ENCODE data around the gene MEGF11.

The MEGF11 gene

DNA sequence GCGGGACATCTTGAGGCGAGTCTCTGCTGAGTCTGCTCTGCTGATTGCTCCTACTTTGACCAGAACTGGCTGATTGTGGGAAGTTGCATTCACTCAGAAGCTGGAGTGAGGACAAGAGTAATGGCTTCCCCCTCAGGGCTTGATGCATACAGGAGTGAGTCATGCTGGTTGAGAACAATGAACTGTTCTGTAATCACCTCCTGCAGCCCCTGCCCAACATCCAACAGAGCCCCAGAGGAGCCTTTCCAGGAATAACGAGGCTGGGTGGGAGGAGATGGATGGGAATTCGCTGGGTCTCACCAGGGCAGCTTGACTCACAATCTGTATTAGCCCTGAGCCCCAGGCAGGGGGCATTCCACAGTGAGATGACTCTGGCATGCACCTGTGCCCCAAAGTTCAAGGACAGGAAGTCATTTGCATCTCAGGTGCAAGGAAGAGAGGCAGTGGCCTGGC, 299.2 kb downstream of the MEGF11 start (continued):
- TF ChIP-seq YY2 (tag by site-specific recombination; IDR thresholded peaks at IDR 0.05) (no peak), SCRT2 (tag by site-specific recombination; IDR thresholded peaks at IDR 0.05) (no peak), BCL11A (tag by site-specific recombination; IDR thresholded peaks at IDR 0.05; ENCODE audit: low read depth) (no peak), GLIS2 (tag by site-specific recombination; IDR thresholded peaks at IDR 0.05) (no peak), GLIS1 (tag by site-specific recombination; IDR thresholded peaks at IDR 0.05) (peak; percentile 73), ZNF239 (tag by site-specific recombination; IDR thresholded peaks at IDR 0.05) (no peak), ZNF473 (tag by site-specific recombination; IDR thresholded peaks at IDR 0.05) (no peak), WT1 (tag by site-specific recombination; IDR thresholded peaks at IDR 0.05) (no peak), ZBTB20 (tag by site-specific recombination; IDR thresholded peaks at IDR 0.05) (peak; percentile 53; the same call in 1 of the 2 replicates), ZEB2 (tag by site-specific recombination; IDR thresholded peaks at IDR 0.05) (no peak), ZNF248 (tag by site-specific recombination; IDR thresholded peaks at IDR 0.05) (no peak), ZNF623 (tag by site-specific recombination; IDR thresholded peaks at IDR 0.05) (no peak), ZNF274 (IDR thresholded peaks at IDR 0.05; ENCODE audit: low read length) (no peak), ZNF274 (tag by site-specific recombination; IDR thresholded peaks at IDR 0.05; ENCODE audit: borderline replicate concordance) (no peak), ZNF114 (tag by site-specific recombination; IDR thresholded peaks at IDR 0.05) (no peak), ZNF501 (tag by site-specific recombination; IDR thresholded peaks at IDR 0.05) (no peak), ZNF514 (tag by site-specific recombination; IDR thresholded peaks at IDR 0.05) (no peak), ZBTB17 (tag by site-specific recombination; IDR thresholded peaks at IDR 0.05) (peak; percentile 64), SALL2 (tag by site-specific recombination; IDR thresholded peaks at IDR 0.05; ENCODE audit: borderline replicate concordance) (no peak), ZNF133 (tag by site-specific recombination; IDR thresholded peaks at IDR 0.05) (no peak), ZNF521 (tag by site-specific recombination; IDR thresholded peaks at IDR 0.05) (no peak), ZNF175 (tag by site-specific recombination; IDR thresholded peaks at IDR 0.05) (no peak), ZNF830 (tag by site-specific recombination; IDR thresholded peaks at IDR 0.05; ENCODE audit: low read depth) (no peak), ZNF747 (tag by site-specific recombination; IDR thresholded peaks at IDR 0.05) (no peak), ZNF776 (tag by site-specific recombination; IDR thresholded peaks at IDR 0.05; ENCODE audit: borderline replicate concordance) (no peak), ZNF184 (tag by site-specific recombination; IDR thresholded peaks at IDR 0.05) (0 out of 2 replicates have a peak, but pooled peaks have one; percentile 29), ZNF416 (tag by site-specific recombination; IDR thresholded peaks at IDR 0.05) (no peak), ZNF341 (tag by site-specific recombination; IDR thresholded peaks at IDR 0.05; ENCODE audit: low read depth) (no peak), ZNF558 (tag by site-specific recombination; IDR thresholded peaks at IDR 0.05) (0 out of 2 replicates have a peak, but pooled peaks have one; percentile 21)
- TF ChIP-seq, protein P1, sequence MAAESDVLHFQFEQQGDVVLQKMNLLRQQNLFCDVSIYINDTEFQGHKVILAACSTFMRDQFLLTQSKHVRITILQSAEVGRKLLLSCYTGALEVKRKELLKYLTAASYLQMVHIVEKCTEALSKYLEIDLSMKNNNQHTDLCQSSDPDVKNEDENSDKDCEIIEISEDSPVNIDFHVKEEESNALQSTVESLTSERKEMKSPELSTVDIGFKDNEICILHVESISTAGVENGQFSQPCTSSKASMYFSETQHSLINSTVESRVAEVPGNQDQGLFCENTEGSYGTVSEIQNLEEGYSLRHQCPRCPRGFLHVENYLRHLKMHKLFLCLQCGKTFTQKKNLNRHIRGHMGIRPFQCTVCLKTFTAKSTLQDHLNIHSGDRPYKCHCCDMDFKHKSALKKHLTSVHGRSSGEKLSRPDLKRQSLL (tag by site-specific recombination; IDR thresholded peaks at IDR 0.05), result no peak
- TF ChIP-seq, protein P2, sequence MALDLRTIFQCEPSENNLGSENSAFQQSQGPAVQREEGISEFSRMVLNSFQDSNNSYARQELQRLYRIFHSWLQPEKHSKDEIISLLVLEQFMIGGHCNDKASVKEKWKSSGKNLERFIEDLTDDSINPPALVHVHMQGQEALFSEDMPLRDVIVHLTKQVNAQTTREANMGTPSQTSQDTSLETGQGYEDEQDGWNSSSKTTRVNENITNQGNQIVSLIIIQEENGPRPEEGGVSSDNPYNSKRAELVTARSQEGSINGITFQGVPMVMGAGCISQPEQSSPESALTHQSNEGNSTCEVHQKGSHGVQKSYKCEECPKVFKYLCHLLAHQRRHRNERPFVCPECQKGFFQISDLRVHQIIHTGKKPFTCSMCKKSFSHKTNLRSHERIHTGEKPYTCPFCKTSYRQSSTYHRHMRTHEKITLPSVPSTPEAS (tag by site-specific recombination; IDR thresholded peaks at IDR 0.05), result no peak
- TF ChIP-seq, protein P3, sequence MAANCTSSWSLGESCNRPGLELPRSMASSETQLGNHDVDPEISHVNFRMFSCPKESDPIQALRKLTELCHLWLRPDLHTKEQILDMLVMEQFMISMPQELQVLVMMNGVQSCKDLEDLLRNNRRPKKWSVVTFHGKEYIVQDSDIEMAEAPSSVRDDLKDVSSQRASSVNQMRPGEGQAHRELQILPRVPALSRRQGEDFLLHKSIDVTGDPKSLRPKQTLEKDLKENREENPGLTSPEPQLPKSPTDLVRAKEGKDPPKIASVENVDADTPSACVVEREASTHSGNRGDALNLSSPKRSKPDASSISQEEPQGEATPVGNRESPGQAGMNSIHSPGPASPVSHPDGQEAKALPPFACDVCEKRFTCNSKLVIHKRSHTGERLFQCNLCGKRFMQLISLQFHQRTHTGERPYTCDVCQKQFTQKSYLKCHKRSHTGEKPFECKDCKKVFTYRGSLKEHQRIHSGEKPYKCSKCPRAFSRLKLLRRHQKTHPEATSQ (tag by site-specific recombination; IDR thresholded peaks at IDR 0.05), result no peak
- TF ChIP-seq, protein P4, sequence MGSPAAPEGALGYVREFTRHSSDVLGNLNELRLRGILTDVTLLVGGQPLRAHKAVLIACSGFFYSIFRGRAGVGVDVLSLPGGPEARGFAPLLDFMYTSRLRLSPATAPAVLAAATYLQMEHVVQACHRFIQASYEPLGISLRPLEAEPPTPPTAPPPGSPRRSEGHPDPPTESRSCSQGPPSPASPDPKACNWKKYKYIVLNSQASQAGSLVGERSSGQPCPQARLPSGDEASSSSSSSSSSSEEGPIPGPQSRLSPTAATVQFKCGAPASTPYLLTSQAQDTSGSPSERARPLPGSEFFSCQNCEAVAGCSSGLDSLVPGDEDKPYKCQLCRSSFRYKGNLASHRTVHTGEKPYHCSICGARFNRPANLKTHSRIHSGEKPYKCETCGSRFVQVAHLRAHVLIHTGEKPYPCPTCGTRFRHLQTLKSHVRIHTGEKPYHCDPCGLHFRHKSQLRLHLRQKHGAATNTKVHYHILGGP (tag by site-specific recombination; IDR thresholded peaks at IDR 0.05), result peak; percentile 91
- TF ChIP-seq, protein P5, sequence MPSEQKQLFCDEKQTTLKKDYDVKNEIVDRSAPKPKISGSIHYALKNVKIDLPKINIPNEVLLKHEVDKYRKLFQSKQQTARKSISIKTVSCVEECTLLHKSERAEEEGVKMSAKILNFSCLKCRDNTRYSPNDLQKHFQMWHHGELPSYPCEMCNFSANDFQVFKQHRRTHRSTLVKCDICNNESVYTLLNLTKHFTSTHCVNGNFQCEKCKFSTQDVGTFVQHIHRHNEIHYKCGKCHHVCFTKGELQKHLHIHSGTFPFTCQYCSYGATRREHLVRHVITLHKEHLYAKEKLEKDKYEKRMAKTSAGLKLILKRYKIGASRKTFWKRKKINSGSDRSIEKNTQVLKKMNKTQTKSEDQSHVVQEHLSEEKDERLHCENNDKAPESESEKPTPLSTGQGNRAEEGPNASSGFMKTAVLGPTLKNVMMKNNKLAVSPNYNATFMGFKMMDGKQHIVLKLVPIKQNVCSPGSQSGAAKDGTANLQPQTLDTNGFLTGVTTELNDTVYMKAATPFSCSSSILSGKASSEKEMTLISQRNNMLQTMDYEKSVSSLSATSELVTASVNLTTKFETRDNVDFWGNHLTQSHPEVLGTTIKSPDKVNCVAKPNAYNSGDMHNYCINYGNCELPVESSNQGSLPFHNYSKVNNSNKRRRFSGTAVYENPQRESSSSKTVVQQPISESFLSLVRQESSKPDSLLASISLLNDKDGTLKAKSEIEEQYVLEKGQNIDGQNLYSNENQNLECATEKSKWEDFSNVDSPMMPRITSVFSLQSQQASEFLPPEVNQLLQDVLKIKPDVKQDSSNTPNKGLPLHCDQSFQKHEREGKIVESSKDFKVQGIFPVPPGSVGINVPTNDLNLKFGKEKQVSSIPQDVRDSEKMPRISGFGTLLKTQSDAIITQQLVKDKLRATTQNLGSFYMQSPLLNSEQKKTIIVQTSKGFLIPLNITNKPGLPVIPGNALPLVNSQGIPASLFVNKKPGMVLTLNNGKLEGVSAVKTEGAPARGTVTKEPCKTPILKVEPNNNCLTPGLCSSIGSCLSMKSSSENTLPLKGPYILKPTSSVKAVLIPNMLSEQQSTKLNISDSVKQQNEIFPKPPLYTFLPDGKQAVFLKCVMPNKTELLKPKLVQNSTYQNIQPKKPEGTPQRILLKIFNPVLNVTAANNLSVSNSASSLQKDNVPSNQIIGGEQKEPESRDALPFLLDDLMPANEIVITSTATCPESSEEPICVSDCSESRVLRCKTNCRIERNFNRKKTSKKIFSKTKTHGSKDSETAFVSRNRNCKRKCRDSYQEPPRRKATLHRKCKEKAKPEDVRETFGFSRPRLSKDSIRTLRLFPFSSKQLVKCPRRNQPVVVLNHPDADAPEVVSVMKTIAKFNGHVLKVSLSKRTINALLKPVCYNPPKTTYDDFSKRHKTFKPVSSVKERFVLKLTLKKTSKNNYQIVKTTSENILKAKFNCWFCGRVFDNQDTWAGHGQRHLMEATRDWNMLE (tag by site-specific recombination; conservative IDR thresholded peaks at IDR 0.05; ENCODE audit: low read depth), result no peak
